Testis (tissue), 2 donors: ENCODE measurements around the gene NOX4.

ENCODE experiments used
- CTCF ChIP-seq, 3 experiments: fragments of 450-650 bp in 2 of 3; fragments of 200-600 bp in 1 of 3; sonication (generic) in 1 of 3; IDR thresholded peaks; one replicate each; pipeline ENCODE4 v1.5.1; 2016 to 2019; ENCODE audit warnings: antibody characterized with exemption in 3 of 3, mild to moderate bottlenecking in 2 of 3, moderate library complexity in 1 of 3
- POLR2A ChIP-seq: fragments of 450-650 bp; IDR thresholded peaks from one replicate; pipeline ENCODE4 v1.6.1; 2017; ENCODE audit warnings: antibody characterized with exemption, mild to moderate bottlenecking, moderate library complexity

DNA sequence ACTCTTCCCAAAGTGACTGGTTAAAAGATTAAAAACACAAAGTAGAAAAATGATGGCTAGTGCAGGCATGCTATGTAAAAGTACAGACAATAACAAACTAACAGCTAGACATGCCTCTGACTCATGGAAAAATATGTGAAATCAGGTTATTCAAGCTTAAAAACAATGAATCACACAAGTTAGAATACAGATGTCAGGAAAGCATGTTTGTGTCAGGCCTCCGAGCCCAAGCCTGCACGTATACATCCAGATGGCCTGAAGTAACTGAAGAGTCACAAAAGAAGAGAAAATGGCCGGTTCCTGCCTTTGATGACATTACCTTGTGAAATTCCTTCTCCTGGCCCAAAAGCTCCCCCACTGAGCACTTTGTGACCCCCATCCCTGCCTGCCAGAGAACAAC is 110.1 kb downstream of the NOX4 start:
- no peak for TF ChIP-seq CTCF (IDR thresholded peaks at IDR 0.05)
- no peak for TF ChIP-seq POLR2A
